ENCODE results near the gene APC.

APC gene

Small RNAs within 50 kb of the gene (small RNA-seq; reads per million reads assigned to genes)
- gene RNU6-482P, result 0 reads per million in 2 experiments

Measured in SK-N-DZ (cell line).